Adrenal gland (tissue), 12 donors: Measurements from ENCODE around the gene LCN1. TPM values are rescaled to one million over a fixed set of nuclear protein-coding genes. Genes with fewer than 3 reads are reported as not detected.

ENCODE experiments used
- DNase-seq, 7 donors: peaks; one replicate each; pipeline ENCODE4 v3.0.0-alpha.2; 2019 to 2020
- H3K27ac ChIP-seq, 5 donors: fragments of 200-600 bp; sonication (generic) in 4 of 5; 1 replicate in 3 of 5; 2 replicates in 2 of 5; pipeline versions ENCODE4 v1.5.1 to v1.8.0; 2016 to 2020; ENCODE audit warnings: mild to moderate bottlenecking in 1 of 5
- H3K27me3 ChIP-seq: fragments of 200-600 bp; 2 replicates; pipeline ENCODE4 v1.8.0; 2021
- H3K36me3 ChIP-seq, 2 donors: fragments of 200-600 bp; replicated peaks in 1 of 2; 1 replicate in 1 of 2; 2 replicates in 1 of 2; pipeline versions ENCODE4 v1.5.1 to v1.8.0; 2018 to 2022
- H3K4me1 ChIP-seq, 2 donors: fragments of 200-600 bp; replicated peaks in 1 of 2; 1 replicate in 1 of 2; 2 replicates in 1 of 2; pipeline versions ENCODE4 v1.5.1 to v1.8.0; 2018 to 2021
- H3K4me3 ChIP-seq, 4 donors: fragments of 200-600 bp; sonication (generic) in 3 of 4; one replicate each; pipeline ENCODE4 v1.5.1; 2016 to 2018
- H3K9me3 ChIP-seq, 3 donors: fragments of 200-600 bp; sonication (generic) in 1 of 3; replicated peaks in 1 of 3; 1 replicate in 2 of 3; 2 replicates in 1 of 3; pipeline versions ENCODE4 v1.5.1 to v1.8.0; 2016 to 2021
- POLR2A ChIP-seq, 2 donors: fragments of 450-650 bp; IDR thresholded peaks; one replicate each; pipeline ENCODE4 v1.6.1; 2017; ENCODE audit warnings: antibody characterized with exemption in 2 of 2, mild to moderate bottlenecking in 2 of 2, moderate library complexity in 1 of 2
- WGBS, 4 donors: extraction: QIAGEN DNeasy Blood & Tissue Kit in 2 of 4; methylation state at CpG; one replicate each; pipeline versions ENCODE4 v1.1.5 to v1.1.7; 2013 to 2017; 5-methylcytosine and 5-hydroxymethylcytosine counted together
- intact Hi-C, 2 donors: fragments of 100-400 bp; cut with DNase I; formaldehyde crosslinking; loops; one replicate each; pipeline versions ENCODE4 v1.14.1 to v1.15.0; 2022 to 2023
- polyA plus RNA-seq, 3 donors: library from polyadenylated mRNA; stranded (reverse); fragments of 200-250 nt in 2 of 3; fragments of 350-450 nt in 1 of 3; fragmentation: Illumina TruSeq in 1 of 3; extraction: RNeasy Lipid Tissue Mini Kit (QIAGEN cat#74804) in 1 of 3; gene quantifications; one replicate each; pipeline ENCODE4 v1.2.3, GENCODE V29; 2013 to 2014
- total RNA-seq, 9 donors: library from RNA; depleted of rRNA in 4 of 9; stranded (reverse); fragments of >200 nt in 4 of 9; fragments of 120-200 nt in 1 of 9; fragmentation: NEBNext Ultra II Directional in 1 of 9; extraction: Animal tissue kit (Norgen Biotek cat#: 25700) in 1 of 9; gene quantifications; one replicate each; pipeline versions ENCODE4 v1.1.0 to v1.2.4, GENCODE V29; 2013 to 2023
- TF ChIP-seq, protein P1 (sequence below), 6 experiments: fragments of 450-650 bp in 4 of 6; fragments of 200-600 bp in 2 of 6; sonication (generic) in 1 of 6; IDR thresholded peaks; 1 replicate in 5 of 6; 2 replicates in 1 of 6; pipeline versions ENCODE4 v1.5.1 to v1.8.0; 2016 to 2021; ENCODE audit warnings: antibody characterized with exemption in 6 of 6, mild to moderate bottlenecking in 2 of 6, moderate library complexity in 1 of 6
- donor health status: healthy with polysubstance abuse.
- donor health status: Bipolar disorder and iron deficiency.
- donor health status: DM: yes; HTN: yes; CAD: no.
- donor health status: DM: no; HTN: no; CAD: no.
- donor health status: DM: no; HTN: no; CAD: no.
- donor health status: DM: yes; HTN: yes; CAD: no.

LCN1 gene
- total and polyA plus RNA-seq, 12 donors: not detected

DNA sequence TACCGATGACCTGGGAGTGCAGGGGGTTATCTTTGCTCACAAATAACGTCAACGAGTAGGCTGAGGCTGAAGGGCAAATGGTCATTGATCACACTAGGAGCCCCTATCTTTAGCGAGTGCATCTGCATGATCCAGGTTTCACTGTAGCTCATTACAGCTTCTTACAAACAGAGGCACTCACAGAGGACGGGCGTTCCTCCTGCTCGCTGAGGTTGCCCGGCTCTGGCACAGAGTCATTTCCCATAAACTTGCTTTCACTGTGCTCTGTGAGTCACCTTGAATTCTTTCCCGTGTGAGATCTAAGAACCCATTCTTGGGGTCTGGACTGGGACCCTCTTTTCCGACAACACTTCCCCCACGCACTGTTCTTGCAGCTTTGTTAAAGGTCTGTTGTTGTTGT is 38.4 kb downstream of the LCN1 start:
- Histone ChIP-seq H3K27ac (no peak overlapping the region), H3K36me3 (no peaks in the 10 kb centered on the region), H3K4me1 (no peaks in the 10 kb centered on the region), H3K9me3 (no peaks in the 10 kb centered on the region), H3K27me3 (no peaks in the 10 kb centered on the region), H3K4me3 (no peak overlapping the region)
- WGBS, 4 donors: 42 to 61% (median 47%) methylated on average over 11 of the region's 11 CpGs
- TF ChIP-seq, protein P1, sequence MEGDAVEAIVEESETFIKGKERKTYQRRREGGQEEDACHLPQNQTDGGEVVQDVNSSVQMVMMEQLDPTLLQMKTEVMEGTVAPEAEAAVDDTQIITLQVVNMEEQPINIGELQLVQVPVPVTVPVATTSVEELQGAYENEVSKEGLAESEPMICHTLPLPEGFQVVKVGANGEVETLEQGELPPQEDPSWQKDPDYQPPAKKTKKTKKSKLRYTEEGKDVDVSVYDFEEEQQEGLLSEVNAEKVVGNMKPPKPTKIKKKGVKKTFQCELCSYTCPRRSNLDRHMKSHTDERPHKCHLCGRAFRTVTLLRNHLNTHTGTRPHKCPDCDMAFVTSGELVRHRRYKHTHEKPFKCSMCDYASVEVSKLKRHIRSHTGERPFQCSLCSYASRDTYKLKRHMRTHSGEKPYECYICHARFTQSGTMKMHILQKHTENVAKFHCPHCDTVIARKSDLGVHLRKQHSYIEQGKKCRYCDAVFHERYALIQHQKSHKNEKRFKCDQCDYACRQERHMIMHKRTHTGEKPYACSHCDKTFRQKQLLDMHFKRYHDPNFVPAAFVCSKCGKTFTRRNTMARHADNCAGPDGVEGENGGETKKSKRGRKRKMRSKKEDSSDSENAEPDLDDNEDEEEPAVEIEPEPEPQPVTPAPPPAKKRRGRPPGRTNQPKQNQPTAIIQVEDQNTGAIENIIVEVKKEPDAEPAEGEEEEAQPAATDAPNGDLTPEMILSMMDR (IDR thresholded peaks at IDR 0.05): no peak
- TF ChIP-seq POLR2A (IDR thresholded peaks at IDR 0.05): no peak
- intact Hi-C loops: no loop called here
- peak in 2 of 7 donors; percentile 32 to 39 for DNase-seq

DNA sequence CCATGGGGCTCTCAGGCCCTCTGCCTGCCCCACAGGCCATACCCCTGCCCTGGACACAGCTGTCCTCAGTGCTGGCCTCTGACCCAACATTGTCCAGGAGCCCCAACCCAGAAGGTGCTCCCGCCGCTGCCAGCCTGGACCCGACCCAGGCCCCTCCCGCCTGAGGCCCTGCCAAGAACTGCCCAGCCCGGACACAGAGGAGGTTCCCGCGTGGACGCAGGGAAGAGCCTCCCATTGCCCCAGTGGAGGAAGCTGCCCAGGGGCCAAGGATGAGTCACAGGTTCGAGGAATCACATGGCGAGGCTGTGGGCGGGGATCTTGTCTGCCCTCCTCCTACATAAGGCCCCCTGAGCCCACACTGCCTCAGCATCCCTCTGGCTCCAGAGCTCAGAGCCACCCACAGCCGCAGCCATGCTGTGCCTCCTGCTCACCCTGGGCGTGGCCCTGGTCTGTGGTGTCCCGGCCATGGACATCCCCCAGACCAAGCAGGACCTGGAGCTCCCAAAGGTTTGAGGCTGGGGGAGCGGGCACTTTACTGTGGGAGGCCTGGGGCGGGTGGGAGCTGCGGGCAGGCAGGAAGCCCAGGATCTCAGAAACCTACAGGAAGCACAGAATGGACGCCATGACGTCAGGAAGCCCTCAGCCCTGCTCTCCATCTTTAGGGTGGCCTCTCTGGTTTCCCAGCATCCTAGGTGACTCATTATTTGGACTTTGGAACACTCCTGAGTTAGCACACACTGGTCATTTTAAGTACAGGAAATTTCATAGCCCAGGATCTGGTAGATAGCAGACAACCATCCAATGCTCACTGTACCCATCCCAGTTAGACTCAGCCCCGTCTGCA is 40.4 kb downstream of the LCN1 start, which contains the start of gene PAEP:
TSS of gene PAEP (plus strand) at position 366 of the 844 bp plus-strand sequence.
- Histone ChIP-seq H3K27ac (no peak within 1 kb of the TSS), H3K9me3 (no peaks in the 10 kb centered on the region), H3K4me1 (no peaks in the 10 kb centered on the region), H3K36me3 (no peaks in the 10 kb centered on the region), H3K4me3 (no peak within 1 kb of the TSS), H3K27me3 (no peaks in the 10 kb centered on the region)
- intact Hi-C loops: no loop called here
- no peak for DNase-seq
- TF ChIP-seq, protein P1 (IDR thresholded peaks at IDR 0.05): no peak
- no peak for TF ChIP-seq POLR2A (IDR thresholded peaks at IDR 0.05)
- WGBS, 4 donors: 79 to 86% (median 86%) methylated on average over 7 to 20 of the region's 20 CpGs

DNA sequence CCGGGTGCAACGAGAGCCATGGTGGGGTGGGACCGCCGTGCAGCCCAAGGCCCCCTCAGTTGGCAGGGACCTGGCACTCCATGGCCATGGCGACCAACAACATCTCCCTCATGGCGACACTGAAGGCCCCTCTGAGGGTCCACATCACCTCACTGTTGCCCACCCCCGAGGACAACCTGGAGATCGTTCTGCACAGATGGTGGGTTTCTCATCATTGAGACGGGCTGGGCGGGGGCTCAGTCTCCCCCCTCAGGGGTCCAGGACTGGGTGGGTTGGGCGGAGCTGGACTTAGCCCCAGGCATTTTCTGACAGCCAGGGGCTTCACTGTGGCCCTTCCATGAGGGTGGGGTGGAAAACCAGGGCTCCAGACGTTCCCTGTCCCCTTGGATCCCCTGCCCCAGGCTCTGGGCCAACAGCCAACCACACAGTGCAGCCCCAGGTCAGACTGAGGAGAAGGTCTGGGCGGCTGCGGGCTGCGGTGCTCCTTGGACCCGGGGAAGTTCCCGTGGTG is 41.0 kb downstream of the LCN1 start:
- Histone ChIP-seq H3K36me3 (no peaks in the 10 kb centered on the region), H3K27ac (no peak overlapping the region), H3K4me3 (no peak overlapping the region), H3K4me1 (no peaks in the 10 kb centered on the region), H3K27me3 (peaks cover 6% of the 10 kb centered on the region), H3K9me3 (no peaks in the 10 kb centered on the region)
- no peak for DNase-seq
- TF ChIP-seq POLR2A (IDR thresholded peaks at IDR 0.05): no peak
- intact Hi-C loops: no loop called here
- WGBS, 4 donors: 84 to 97% (median 89%) methylated on average over 7 to 17 of the region's 17 CpGs

DNA sequence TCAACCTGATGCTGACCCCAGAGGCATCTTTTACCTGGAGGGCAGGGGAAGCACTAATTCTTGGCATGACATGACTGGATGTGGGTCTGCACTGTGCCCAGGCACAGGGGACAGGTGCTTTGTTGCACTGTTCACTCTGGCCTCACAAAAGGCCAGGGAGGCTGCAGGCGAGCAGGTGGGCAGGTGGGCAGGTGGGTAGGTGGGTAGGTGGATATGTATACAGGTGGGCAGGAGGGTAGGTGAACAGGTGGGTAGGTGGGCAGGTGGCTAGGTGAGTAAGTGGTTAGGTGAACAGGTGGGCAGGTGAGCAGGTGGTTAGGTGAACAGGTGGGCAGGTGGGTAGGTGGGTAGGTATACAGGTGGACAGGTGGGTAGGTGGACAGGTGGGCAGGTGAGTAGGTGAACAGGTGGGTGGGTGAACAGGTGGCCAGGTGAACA is 41.8 kb downstream of the LCN1 start:
- Histone ChIP-seq H3K27me3 (peaks cover 6% of the 10 kb centered on the region), H3K27ac (no peak overlapping the region), H3K4me1 (no peaks in the 10 kb centered on the region), H3K4me3 (no peak overlapping the region), H3K36me3 (no peaks in the 10 kb centered on the region), H3K9me3 (no peaks in the 10 kb centered on the region)
- no peak for DNase-seq
- WGBS, 4 donors: 74 to 100% (median 83%) methylated on average over 1 of the region's 1 CpG
- intact Hi-C loops: no loop called here
- TF ChIP-seq, protein P1 (IDR thresholded peaks at IDR 0.05): no peak
- TF ChIP-seq POLR2A (IDR thresholded peaks at IDR 0.05): no peak
